OCI-LY3 (cell line): Measurements from ENCODE around the gene SETDB2.

Experiments
- H2AFZ ChIP-seq: fragments of 200-600, 300-600 bp; shearing (Covaris generic); 2 replicates; pipeline ENCODE4 v1.6.0; 2014; ENCODE audit warnings: antibody characterized with exemption, low read depth, low read length
- H3K27ac ChIP-seq: fragments of 200-600, 300-600 bp; sonication (generic); 2 replicates; pipeline ENCODE4 v1.5.1; 2014; ENCODE audit warnings: mild to moderate bottlenecking, low read length, moderate library complexity, mixed read lengths
- H3K27me3 ChIP-seq: fragments of 200-600, 300-600 bp; sonication (generic); 2 replicates; pipeline ENCODE4 v1.6.1; 2014; ENCODE audit warnings: low read depth, low read length, mixed read lengths
- H3K36me3 ChIP-seq: fragments of 200-600, 300-600 bp; sonication (generic); replicated peaks from 2 replicates; pipeline ENCODE3; 2014; ENCODE audit warnings: low read depth, low read length, mixed read lengths
- H3K4me1 ChIP-seq: fragments of 300-600, 200-600 bp; sonication (generic); 2 replicates; pipeline ENCODE4 v1.6.1; 2014; ENCODE audit warnings: low read length, mixed read lengths
- H3K4me2 ChIP-seq: fragments of 200-600, 300-600 bp; sonication (generic); 2 replicates; pipeline ENCODE4 v1.6.1; 2014; ENCODE audit warnings: low read length, mixed read lengths
- H3K4me3 ChIP-seq: fragments of 300-600, 200-600 bp; sonication (generic); 2 replicates; pipeline ENCODE4 v1.5.1; 2014; ENCODE audit warnings: antibody characterized with exemption, mild to moderate bottlenecking, low read length, moderate library complexity
- H3K79me2 ChIP-seq: fragments of 300-600, 200-600 bp; shearing (Covaris generic); 2 replicates; pipeline ENCODE4 v1.6.1; 2014; ENCODE audit warnings: mild to moderate bottlenecking, low read length, mixed read lengths
- H3K9ac ChIP-seq: fragments of 300-600, 200-600 bp; shearing (Covaris generic); 2 replicates; pipeline ENCODE4 v1.6.0; 2014; ENCODE audit warnings: mild to moderate bottlenecking, low read length, moderate library complexity
- H3K9me3 ChIP-seq: fragments of 200-600, 300-600 bp; shearing (Covaris generic); 2 replicates; pipeline ENCODE4 v1.6.1; 2014; ENCODE audit warnings: low read length, mixed read lengths; ENCODE audit not compliant: insufficient read depth
- H4K20me1 ChIP-seq: fragments of 200-600, 300-600 bp; sonication (generic); 2 replicates; pipeline ENCODE4 v1.6.1; 2016; ENCODE audit warnings: low read length, mixed read lengths; ENCODE audit not compliant: insufficient read depth
- CTCF ChIP-seq: fragments of 200-600, 300-600 bp; sonication (generic); IDR thresholded peaks from 2 replicates; pipeline ENCODE4 v1.5.1; 2014; ENCODE audit warnings: antibody characterized with exemption, low read length, low read depth
- EZH2phosphoT487 ChIP-seq: fragments of 200-600 bp; shearing (Covaris generic); IDR thresholded peaks from 2 replicates; pipeline ENCODE4 v1.6.1; 2018; ENCODE audit warnings: antibody characterized with exemption, mixed run types, low read depth

The SETDB2 gene

DNA sequence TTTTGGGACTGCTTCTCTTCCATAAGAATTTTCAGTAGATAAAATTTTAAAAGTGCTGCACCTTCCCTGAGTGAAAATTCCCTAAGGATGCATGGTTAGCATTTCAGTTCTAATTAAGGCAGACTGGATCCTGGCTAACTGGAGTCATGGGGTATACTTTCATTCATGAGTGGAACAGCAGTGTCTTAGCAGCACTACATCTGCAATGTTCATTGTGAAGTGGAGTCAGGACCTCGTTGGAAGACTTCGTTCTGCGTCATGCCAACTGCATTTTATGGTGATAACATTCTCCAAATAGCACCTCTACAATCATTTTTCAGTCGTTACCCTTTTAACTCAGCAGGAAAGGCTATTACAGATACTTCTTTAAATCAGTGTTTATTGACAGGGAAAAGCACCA is 77.2 kb downstream of the SETDB2 start:
- Histone ChIP-seq H3K4me2 (no peak overlapping the region), H3K27me3 (no peaks in the 10 kb centered on the region), H3K9ac (no peak overlapping the region), H3K27ac (no peak overlapping the region), H3K79me2 (no peaks in the 10 kb centered on the region), H3K9me3 (no peaks in the 10 kb centered on the region), H2AFZ (no peak overlapping the region), H3K4me1 (peaks cover 6% of the 10 kb centered on the region), H3K36me3 (peaks cover 29% of the 10 kb centered on the region), H3K4me3 (no peak overlapping the region), H4K20me1 (no peaks in the 10 kb centered on the region)
- TF ChIP-seq EZH2phosphoT487 (no peak), CTCF (no peak)

GRCh38 chr13:49524740-49525501 is 80.8 kb downstream of the SETDB2 start:
- H3K9ac ChIP-seq: no peak overlapping the region
- peaks cover 6% of the 10 kb centered on the region for H3K4me1 ChIP-seq
- no peak for TF ChIP-seq CTCF
- no peak for TF ChIP-seq EZH2phosphoT487
- no peaks in the 10 kb centered on the region for H3K27me3 ChIP-seq
- no peak overlapping the region for H3K4me3 ChIP-seq
- H3K36me3 ChIP-seq: peaks cover 25% of the 10 kb centered on the region
- H3K9me3 ChIP-seq: no peaks in the 10 kb centered on the region
- H3K79me2 ChIP-seq: no peaks in the 10 kb centered on the region
- no peaks in the 10 kb centered on the region for H4K20me1 ChIP-seq
- H3K27ac ChIP-seq: no peak overlapping the region
- H3K4me2 ChIP-seq: no peak overlapping the region
- H2AFZ ChIP-seq: no peak overlapping the region

GRCh38 chr13:49527123-49527522 is 83.0 kb downstream of the SETDB2 start:
- Histone ChIP-seq H3K36me3 (peaks cover 9% of the 10 kb centered on the region), H2AFZ (no peak overlapping the region), H3K4me1 (peaks cover 1% of the 10 kb centered on the region), H3K27me3 (no peaks in the 10 kb centered on the region), H3K4me2 (no peak overlapping the region), H3K9me3 (no peaks in the 10 kb centered on the region), H3K27ac (no peak overlapping the region), H4K20me1 (no peaks in the 10 kb centered on the region), H3K79me2 (no peaks in the 10 kb centered on the region), H3K4me3 (no peak overlapping the region), H3K9ac (no peak overlapping the region)
- no peak for TF ChIP-seq CTCF
- no peak for TF ChIP-seq EZH2phosphoT487

DNA sequence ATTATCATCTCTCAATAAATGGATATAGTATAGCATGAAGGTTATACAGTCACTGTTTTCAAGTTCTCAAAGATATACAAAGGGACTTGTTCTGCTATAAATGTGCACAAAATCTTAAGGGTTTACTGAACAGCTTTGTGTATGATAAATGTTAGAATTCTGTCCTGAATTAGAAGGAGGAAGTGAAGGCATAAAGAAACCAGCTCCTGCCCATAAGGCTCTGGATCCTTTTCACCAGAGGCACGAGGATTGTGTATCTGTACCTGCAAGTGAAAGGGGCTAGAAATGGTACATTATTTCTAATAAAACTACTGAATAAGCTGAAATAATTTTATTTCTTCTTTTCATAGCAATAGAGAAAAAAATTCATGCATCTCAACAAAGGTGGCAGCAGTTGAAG is 84.1 kb downstream of the SETDB2 start:
- Histone ChIP-seq H3K4me2 (no peak overlapping the region), H4K20me1 (no peaks in the 10 kb centered on the region), H3K27ac (no peak overlapping the region), H3K4me3 (no peak overlapping the region), H3K36me3 (peaks cover 11% of the 10 kb centered on the region), H3K9ac (no peak overlapping the region), H3K4me1 (no peaks in the 10 kb centered on the region), H3K79me2 (no peaks in the 10 kb centered on the region), H3K27me3 (no peaks in the 10 kb centered on the region), H2AFZ (no peak overlapping the region), H3K9me3 (no peaks in the 10 kb centered on the region)
- TF ChIP-seq EZH2phosphoT487 (no peak), CTCF (no peak)
